GM08714 (cell line): ENCODE measurements around the gene RAB3A.

Source experiments
- H3K4me3 ChIP-seq: fragments of 200-500 bp; sonication (Bioruptor generic); 2 replicates; pipeline ENCODE4 v1.5.1; 2014; ENCODE audit warnings: mild to moderate bottlenecking, low read length, inconsistent platforms
- ZNF274 ChIP-seq: IDR thresholded peaks from 2 replicates; pipeline ENCODE4 v1.6.1; 2012; ENCODE audit warnings: mild to moderate bottlenecking, low read depth, low read length

RAB3A gene

GRCh38 chr19:18203863-18204393, at the start of gene RAB3A:
TSS of gene RAB3A (minus strand) at chr19:18204042. CDS start at chr19:18202740, 1,302 bp downstream.
- no peak for TF ChIP-seq ZNF274
- peak within 1 kb of the TSS; percentile 65 for H3K4me3 ChIP-seq

- no peak for TF ChIP-seq ZNF274
- H3K4me3 ChIP-seq = no peak overlapping the region
These were observed 49.3 kb upstream of the RAB3A start for GRCh38 chr19:18253130-18253529.

DNA sequence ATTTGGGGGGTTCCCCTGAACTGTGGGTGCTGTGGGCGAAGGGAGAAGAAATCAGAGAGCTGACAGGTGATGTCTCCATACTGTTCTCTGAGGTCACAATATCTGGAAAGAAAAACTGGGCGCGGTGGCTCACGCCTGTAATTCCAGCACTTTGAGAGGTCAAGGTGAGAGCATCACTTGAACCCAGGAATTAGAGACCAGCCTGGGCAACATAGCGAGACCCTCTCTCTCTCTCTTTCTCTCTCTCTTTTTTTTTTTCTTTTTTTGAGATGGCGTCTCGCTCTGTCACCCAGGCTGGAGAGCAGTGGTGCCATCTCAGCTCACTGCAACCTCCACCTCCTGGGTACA, 48.5 kb upstream of the RAB3A start:
- TF ChIP-seq ZNF274 = no peak
- H3K4me3 ChIP-seq = no peak overlapping the region

- H3K4me3 ChIP-seq = no peak overlapping the region
- no peak for TF ChIP-seq ZNF274
These were observed 47.9 kb upstream of the RAB3A start for GRCh38 chr19:18251587-18252369.

GRCh38 chr19:18249834-18250233, 46.0 kb upstream of the RAB3A start:
- H3K4me3 ChIP-seq = no peak overlapping the region
- no peak for TF ChIP-seq ZNF274

- no peak overlapping the region for H3K4me3 ChIP-seq
- no peak for TF ChIP-seq ZNF274
These were observed 41.5 kb upstream of the RAB3A start for GRCh38 chr19:18245297-18245696.

GRCh38 chr19:18239303-18239702, 35.5 kb upstream of the RAB3A start:
- no peak overlapping the region for H3K4me3 ChIP-seq
- no peak for TF ChIP-seq ZNF274

GRCh38 chr19:18234194-18234593, 30.4 kb upstream of the RAB3A start:
- no peak for TF ChIP-seq ZNF274
- no peak overlapping the region for H3K4me3 ChIP-seq

DNA sequence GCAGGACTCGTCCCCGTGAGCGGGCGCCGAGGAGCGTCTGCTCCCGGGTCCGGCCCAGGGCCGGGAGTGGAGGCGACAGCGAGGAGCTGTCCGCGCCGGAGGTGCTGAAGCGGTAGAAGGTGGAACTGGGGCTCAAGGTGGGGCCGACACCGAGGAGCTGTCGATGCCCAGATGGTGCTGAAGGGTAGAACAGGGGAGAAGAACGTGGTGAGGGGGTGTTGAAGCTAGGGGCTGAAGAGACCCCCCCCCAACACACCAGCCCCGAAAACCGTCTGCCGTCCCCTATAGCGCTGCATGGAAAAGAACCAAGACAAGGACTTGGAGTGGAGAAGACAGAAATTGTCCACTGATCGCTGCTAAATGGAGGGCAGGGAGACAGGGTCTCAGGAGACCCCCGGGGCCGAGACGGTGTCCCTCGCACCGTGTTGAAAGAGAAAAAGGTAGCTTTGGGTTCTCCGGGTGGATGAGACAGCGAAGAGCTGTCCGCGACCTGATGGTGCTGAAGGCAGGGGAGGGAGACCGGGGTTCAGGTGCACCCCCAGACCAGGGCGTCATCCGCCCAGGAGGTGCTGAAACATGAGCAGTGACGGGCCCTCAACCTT, 29.5 kb upstream of the RAB3A start:
- no peak overlapping the region for H3K4me3 ChIP-seq
- TF ChIP-seq ZNF274 = no peak

- H3K4me3 ChIP-seq = no peak overlapping the region
These were observed 28.8 kb upstream of the RAB3A start for GRCh38 chr19:18232540-18233223.

GRCh38 chr19:18231775-18232174, 27.9 kb upstream of the RAB3A start:
- TF ChIP-seq ZNF274 = no peak
- H3K4me3 ChIP-seq = no peak overlapping the region

More at GRCh38 chr19:18232540-18233223, 28.8 kb upstream of the RAB3A start:
- no peak for TF ChIP-seq ZNF274

DNA sequence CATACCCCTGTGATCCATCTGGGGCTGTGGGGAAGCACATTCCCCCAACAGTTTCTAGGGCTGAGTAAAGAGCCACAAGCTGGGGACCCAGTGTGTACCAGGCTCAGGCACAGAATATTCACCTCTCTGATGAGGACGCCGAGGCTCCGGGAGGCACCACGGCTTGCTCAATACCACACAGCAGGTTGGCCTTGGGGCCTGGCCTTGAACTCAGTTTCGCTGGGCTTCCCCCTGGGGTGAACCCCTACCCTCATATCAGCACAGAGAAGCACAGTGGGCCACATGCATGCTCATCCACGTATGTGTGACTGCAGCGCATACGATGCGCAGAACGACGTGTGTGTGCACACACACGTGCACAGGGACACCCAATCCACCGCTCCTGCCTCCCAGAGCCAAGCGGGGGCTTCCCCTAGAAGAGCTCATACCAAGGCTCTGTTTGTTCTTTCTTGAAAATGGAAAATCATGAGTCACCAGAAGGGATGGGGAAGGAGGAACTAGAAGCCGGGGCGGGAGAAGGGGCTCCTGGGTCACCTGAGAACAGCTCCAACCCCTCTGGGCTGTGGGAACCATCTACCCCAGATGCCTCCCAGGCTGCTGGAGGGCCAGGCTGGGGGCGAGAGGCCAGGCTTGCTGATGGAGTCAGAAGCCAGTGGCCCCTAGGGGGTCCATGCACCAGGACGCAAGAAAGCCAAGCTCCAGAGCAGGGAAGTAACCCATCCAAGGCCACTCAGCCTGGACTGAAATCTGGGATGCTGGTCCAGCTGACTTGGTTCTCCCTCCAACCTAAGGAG, 27.3 kb upstream of the RAB3A start:
- H3K4me3 ChIP-seq = no peak overlapping the region

DNA sequence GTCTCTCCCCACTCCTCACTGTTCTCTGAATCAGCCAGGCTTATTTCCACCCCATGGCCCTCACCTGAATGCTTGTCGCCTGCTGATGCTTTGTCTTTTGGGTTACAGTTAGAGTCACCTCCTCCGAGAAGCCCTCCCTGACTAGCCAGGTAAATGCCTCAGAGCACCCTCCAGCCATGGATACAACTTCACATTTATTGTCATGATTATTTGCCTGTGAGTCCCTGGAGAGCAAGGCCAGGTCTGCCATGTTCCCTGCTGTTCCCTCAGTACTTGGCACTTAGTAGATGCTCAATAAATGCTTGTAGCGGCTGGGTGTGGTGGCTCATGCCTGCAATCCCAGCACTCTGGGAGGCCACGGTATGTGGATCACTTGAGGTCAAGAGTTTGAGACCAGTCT, 26.1 kb upstream of the RAB3A start:
- TF ChIP-seq ZNF274 = no peak
- no peak overlapping the region for H3K4me3 ChIP-seq

More for the DNA sequence above, 27.3 kb upstream of the RAB3A start:
- no peak for TF ChIP-seq ZNF274

DNA sequence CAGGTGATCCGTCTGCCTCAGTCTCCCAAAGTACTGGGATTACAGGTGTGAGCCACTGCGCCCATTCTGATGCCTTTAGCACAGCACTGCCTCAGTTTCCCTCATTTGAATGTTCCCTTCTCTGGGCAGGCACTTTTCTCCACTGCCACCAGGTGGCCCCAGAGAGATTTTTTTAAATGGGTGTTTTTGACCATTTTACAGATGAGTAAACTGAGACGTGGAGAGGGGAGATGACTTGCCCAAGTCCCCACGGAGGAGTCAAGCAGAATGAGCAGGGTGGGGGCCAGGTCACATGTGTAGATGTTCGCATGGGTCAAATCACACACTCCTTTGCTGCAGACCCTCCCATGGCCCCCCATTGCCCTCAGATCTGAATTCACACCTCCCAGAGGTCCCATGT, 25.6 kb upstream of the RAB3A start:
- no peak overlapping the region for H3K4me3 ChIP-seq
- TF ChIP-seq ZNF274 = no peak
